HEK293 (cell line): ENCODE data around the gene SPIRE2.

Experiments used
- BCL6B ChIP-seq: fragments of 450-650 bp; formaldehyde crosslinking; IDR thresholded peaks from 2 replicates; pipeline ENCODE4 v1.5.1; 2017; ENCODE audit warnings: missing biosample characterization, missing genetic modification characterization
- ELK4 ChIP-seq: IDR thresholded peaks from 2 replicates; pipeline ENCODE4 v1.6.1; 2011; ENCODE audit warnings: mild to moderate bottlenecking, low read depth, low read length, borderline replicate concordance
- GFI1B ChIP-seq: fragments of 450-650 bp; formaldehyde crosslinking; IDR thresholded peaks from 2 replicates; pipeline ENCODE4 v1.5.1; 2016; ENCODE audit warnings: missing biosample characterization, missing genetic modification characterization
- GLIS1 ChIP-seq: fragments of 450-650 bp; formaldehyde crosslinking; IDR thresholded peaks from 2 replicates; pipeline ENCODE4 v1.5.1; 2016; ENCODE audit warnings: missing biosample characterization, missing genetic modification characterization
- IKZF3 ChIP-seq: fragments of 450-650 bp; IDR thresholded peaks from 2 replicates; pipeline ENCODE4 v1.5.0; 2018; ENCODE audit warnings: missing biosample characterization, mild to moderate bottlenecking, missing genetic modification characterization, moderate library complexity
- INSM2 ChIP-seq: fragments of 450-650 bp; formaldehyde crosslinking; IDR thresholded peaks from 2 replicates; pipeline ENCODE4 v1.5.1; 2016; ENCODE audit warnings: missing biosample characterization, missing genetic modification characterization
- PATZ1 ChIP-seq: fragments of 450-650 bp; formaldehyde crosslinking; IDR thresholded peaks from 2 replicates; pipeline ENCODE4 v1.5.1; 2016; ENCODE audit warnings: missing biosample characterization, missing genetic modification characterization
- SP3 ChIP-seq: fragments of 450-650 bp; formaldehyde crosslinking; IDR thresholded peaks from 2 replicates; pipeline ENCODE4 v1.5.1; 2016; ENCODE audit warnings: missing biosample characterization, missing genetic modification characterization
- WT1 ChIP-seq: fragments of 450-650 bp; formaldehyde crosslinking; IDR thresholded peaks from 2 replicates; pipeline ENCODE4 v1.5.1; 2016; ENCODE audit warnings: missing biosample characterization, missing genetic modification characterization
- ZBTB48 ChIP-seq: fragments of 450-650 bp; formaldehyde crosslinking; IDR thresholded peaks from 2 replicates; pipeline ENCODE4 v1.5.1; 2016; ENCODE audit warnings: missing biosample characterization, missing genetic modification characterization
- ZNF10 ChIP-seq: fragments of 450-650 bp; formaldehyde crosslinking; IDR thresholded peaks from 2 replicates; pipeline ENCODE4 v1.5.1; 2017; ENCODE audit warnings: missing biosample characterization, missing genetic modification characterization
- ZNF121 ChIP-seq: fragments of 450-650 bp; formaldehyde crosslinking; IDR thresholded peaks from 2 replicates; pipeline ENCODE4 v1.5.1; 2016; ENCODE audit warnings: missing biosample characterization, missing genetic modification characterization
- ZNF214 ChIP-seq: fragments of 450-650 bp; formaldehyde crosslinking; IDR thresholded peaks from 2 replicates; pipeline ENCODE4 v1.5.1; 2017; ENCODE audit warnings: missing biosample characterization, mild to moderate bottlenecking, missing genetic modification characterization, borderline replicate concordance
- ZNF221 ChIP-seq: fragments of 450-650 bp; formaldehyde crosslinking; IDR thresholded peaks from 2 replicates; pipeline ENCODE4 v1.5.1; 2017; ENCODE audit warnings: missing biosample characterization, missing genetic modification characterization, borderline replicate concordance
- ZNF266 ChIP-seq: fragments of 450-650 bp; formaldehyde crosslinking; IDR thresholded peaks from 2 replicates; pipeline ENCODE4 v1.5.1; 2016; ENCODE audit warnings: missing biosample characterization, missing genetic modification characterization, low read depth
- ZNF274 ChIP-seq, 2 experiments: fragments of 200-500 bp in 1 of 2; fragments of 450-650 bp in 1 of 2; sonication (Bioruptor generic) in 1 of 2; formaldehyde crosslinking in 1 of 2; IDR thresholded peaks; 2 replicates each; pipeline versions ENCODE4 v1.5.1 to v1.6.1; 2014 to 2016; ENCODE audit warnings: borderline replicate concordance in 1 of 2, inconsistent platforms in 1 of 2, low read length in 1 of 2, missing biosample characterization in 1 of 2, missing genetic modification characterization in 1 of 2
- ZNF280C ChIP-seq: fragments of 450-650 bp; formaldehyde crosslinking; IDR thresholded peaks from 2 replicates; pipeline ENCODE4 v1.5.1; 2016; ENCODE audit warnings: missing biosample characterization, missing genetic modification characterization
- ZNF302 ChIP-seq: fragments of 450-650 bp; formaldehyde crosslinking; IDR thresholded peaks from 2 replicates; pipeline ENCODE4 v1.5.1; 2016; ENCODE audit warnings: missing biosample characterization, missing genetic modification characterization, low read depth
- ZNF341 ChIP-seq: fragments of 450-650 bp; formaldehyde crosslinking; IDR thresholded peaks from 2 replicates; pipeline ENCODE4; 2016; ENCODE audit warnings: low read depth, missing biosample characterization, missing genetic modification characterization
- ZNF391 ChIP-seq: fragments of 450-650 bp; formaldehyde crosslinking; IDR thresholded peaks from 2 replicates; pipeline ENCODE4 v1.5.1; 2016; ENCODE audit warnings: low read depth, missing biosample characterization, missing genetic modification characterization, borderline replicate concordance
- ZNF449 ChIP-seq: fragments of 450-650 bp; formaldehyde crosslinking; IDR thresholded peaks from 2 replicates; pipeline ENCODE4 v1.5.1; 2017; ENCODE audit warnings: missing biosample characterization, mild to moderate bottlenecking, missing genetic modification characterization, moderate library complexity
- ZNF48 ChIP-seq: fragments of 450-650 bp; formaldehyde crosslinking; IDR thresholded peaks from 2 replicates; pipeline ENCODE4 v1.5.1; 2016; ENCODE audit warnings: missing biosample characterization, missing genetic modification characterization
- ZNF596 ChIP-seq: fragments of 450-650 bp; IDR thresholded peaks from 2 replicates; pipeline ENCODE4 v1.5.0; 2018; ENCODE audit warnings: missing biosample characterization, mild to moderate bottlenecking, missing genetic modification characterization, moderate library complexity
- ZNF660 ChIP-seq: fragments of 450-650 bp; IDR thresholded peaks from 2 replicates; pipeline ENCODE4 v1.5.1; 2018; ENCODE audit warnings: missing biosample characterization, mild to moderate bottlenecking, missing genetic modification characterization
- ZNF677 ChIP-seq: fragments of 450-650 bp; IDR thresholded peaks from 2 replicates; pipeline ENCODE4 v1.5.0; 2018; ENCODE audit warnings: missing biosample characterization, mild to moderate bottlenecking, missing genetic modification characterization, moderate library complexity
- ZNF747 ChIP-seq: fragments of 450-650 bp; formaldehyde crosslinking; IDR thresholded peaks from 2 replicates; pipeline ENCODE4 v1.5.1; 2016; ENCODE audit warnings: missing biosample characterization, missing genetic modification characterization
- ZSCAN4 ChIP-seq: fragments of 450-650 bp; formaldehyde crosslinking; IDR thresholded peaks from 2 replicates; pipeline ENCODE4 v1.5.1; 2017; ENCODE audit warnings: missing biosample characterization, missing genetic modification characterization

SPIRE2 gene

GRCh38 chr16:89827383-89828198, 684 bp upstream of the SPIRE2 start (continued):
- TF ChIP-seq SP3 (0 out of 2 replicates have a peak, but pooled peaks have one; percentile 20), ZNF48 (tag by site-specific recombination) (no peak), ZBTB48 (tag by site-specific recombination) (peak; percentile 55; the same call in 1 of the 2 replicates), ZNF341 (peak; percentile 11; the same call in 1 of the 2 replicates), ZNF280C (tag by site-specific recombination) (no peak), INSM2 (no peak), BCL6B (no peak), ZSCAN4 (tag by site-specific recombination) (no peak), IKZF3 (peak; percentile 53; the same call in 1 of the 2 replicates), ZNF121 (peak; percentile 92), ZNF391 (tag by site-specific recombination) (no peak; the same call in 1 of the 2 replicates), ZNF274 (IDR thresholded peaks at IDR 0.05; ENCODE audit: low read length) (no peak), ZNF274 (tag by site-specific recombination; IDR thresholded peaks at IDR 0.05; ENCODE audit: borderline replicate concordance) (no peak), ZNF266 (tag by site-specific recombination) (no peak), ZNF660 (no peak), GLIS1 (peak; percentile 95), ZNF596 (no peak), ZNF677 (tag by site-specific recombination) (no peak), ZNF221 (no peak), PATZ1 (tag by site-specific recombination) (peak; percentile 67; the same call in 1 of the 2 replicates), ZNF449 (tag by site-specific recombination) (peak; percentile 49; the same call in 1 of the 2 replicates), ELK4 (no peak), WT1 (tag by site-specific recombination) (peak; percentile 47; the same call in 1 of the 2 replicates), ZNF10 (tag by site-specific recombination) (no peak), ZNF747 (no peak), ZNF302 (tag by site-specific recombination) (no peak), GFI1B (tag by site-specific recombination) (no peak), ZNF214 (tag by site-specific recombination) (no peak)
